Measurements from ENCODE around the gene COL18A1.
"Not testable (repeated sequence)": the region's sequence is repeated elsewhere in the genome, so short reads cannot be mapped to it uniquely, and the experiment has no call there.

Gene COL18A1

GRCh38 chr21:45494851-45495680 lies 90.1 kb downstream of the COL18A1 start:
- DNase-seq (ENCODE audit: low spot score): no peak

DNA sequence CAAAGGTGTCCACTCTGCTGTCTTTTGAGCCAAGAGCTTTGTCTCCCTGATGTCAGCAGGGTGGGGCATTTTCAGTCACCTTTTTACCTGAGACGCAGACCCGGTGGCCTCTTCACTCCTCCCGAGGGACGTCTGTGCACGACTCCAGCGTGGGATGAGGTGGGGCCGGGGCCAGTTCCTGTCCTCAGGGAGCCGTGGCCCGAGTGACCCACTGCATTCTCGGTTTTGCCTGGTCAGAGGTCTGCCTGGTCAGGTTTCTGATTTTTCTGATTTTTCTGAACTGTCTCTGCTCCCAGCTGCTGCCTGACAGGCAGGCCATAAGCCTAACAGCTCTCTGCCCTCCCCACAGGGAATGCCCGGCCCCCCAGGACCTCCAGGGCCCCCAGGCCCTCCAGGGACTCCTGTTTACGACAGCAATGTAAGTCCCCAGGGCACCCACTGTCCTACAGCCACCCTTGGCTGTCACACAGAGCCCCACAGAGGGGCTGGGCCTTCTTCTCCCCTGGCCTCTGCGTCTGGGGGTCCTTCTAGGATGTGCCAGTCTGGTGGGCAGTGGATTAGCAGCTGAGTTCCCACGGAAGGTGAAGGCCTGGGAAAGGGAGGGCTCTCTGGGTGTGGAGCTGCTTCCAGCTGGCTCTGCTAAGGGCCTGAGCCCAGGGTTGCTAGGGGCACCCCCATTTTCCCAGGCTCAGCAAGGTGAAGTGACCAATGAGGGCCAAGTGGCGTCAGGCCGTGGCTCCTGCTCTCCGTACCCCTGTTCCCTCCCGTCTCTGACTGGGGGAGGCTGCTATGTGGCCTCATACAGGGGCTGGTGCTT lies 91.4 kb downstream of the COL18A1 start:
- DNase-seq (ENCODE audit: low spot score): no peak

GRCh38 chr21:45496968-45497845 lies 92.2 kb downstream of the COL18A1 start:
- no peak for DNase-seq (ENCODE audit: low spot score)

DNA sequence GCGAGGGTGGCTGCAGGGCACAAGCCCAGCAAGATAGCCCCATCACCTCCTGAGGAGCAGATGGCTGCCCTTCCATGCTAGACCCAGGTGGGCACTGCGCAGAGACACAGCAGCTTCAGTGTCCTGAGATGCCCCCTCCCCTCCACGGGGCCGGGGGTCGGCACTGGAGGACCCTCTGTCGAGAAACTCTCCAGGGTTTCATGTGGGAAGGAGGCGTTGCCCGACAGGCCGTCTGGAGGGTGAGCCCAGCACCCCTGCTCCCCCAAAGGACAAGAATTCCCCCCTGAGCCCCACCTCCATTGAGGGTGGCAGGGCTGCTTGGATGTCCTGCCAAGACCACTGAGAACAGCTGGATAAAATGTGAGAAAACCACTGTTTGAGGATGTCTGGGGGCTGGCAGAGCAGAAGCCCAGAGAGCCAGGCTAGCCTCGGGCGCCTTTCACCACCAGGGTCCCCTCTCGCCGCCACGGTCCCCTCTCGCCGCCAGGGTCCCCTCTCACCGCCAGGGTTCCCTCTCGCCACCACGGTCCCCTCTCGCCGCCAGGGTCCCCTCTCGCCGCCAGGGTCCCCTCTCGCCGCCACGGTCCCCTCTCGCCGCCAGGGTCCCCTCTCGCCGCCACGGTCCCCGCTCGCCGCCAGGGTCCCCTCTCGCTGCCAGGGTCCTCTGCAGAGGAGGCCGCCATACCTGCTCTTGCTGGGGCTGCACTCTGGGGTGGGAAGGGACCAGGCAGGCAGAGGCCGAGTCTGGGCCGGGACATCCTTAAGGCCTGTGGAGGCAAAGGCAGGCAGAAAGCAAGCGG lies 93.1 kb downstream of the COL18A1 start:
- DNase-seq (ENCODE audit: low spot score): no peak

DNA sequence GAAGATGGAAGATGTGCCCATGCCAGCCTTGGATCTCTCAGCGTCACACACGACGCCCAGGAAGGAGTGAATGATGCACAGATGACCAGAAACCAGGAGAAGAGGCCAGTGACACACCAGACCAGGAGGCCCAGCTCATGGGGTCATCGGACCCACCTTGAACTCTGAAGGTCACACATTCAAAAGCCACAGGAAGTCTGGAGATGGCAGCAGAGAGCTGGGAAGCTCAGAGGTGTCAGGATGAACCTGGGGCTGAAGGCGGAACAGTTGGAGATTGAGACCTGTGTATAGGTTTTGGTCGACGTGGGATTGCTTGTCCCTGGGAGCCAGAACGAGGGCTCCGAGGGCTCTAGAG lies 93.7 kb downstream of the COL18A1 start:
- no peak for DNase-seq (ENCODE audit: low spot score)

- DNase-seq (ENCODE audit: low spot score): no peak
Measured at GRCh38 chr21:45499201-45499750, 94.3 kb downstream of the COL18A1 start.

GRCh38 chr21:45499970-45500577 lies 95.1 kb downstream of the COL18A1 start:
- no peak for DNase-seq (ENCODE audit: low spot score)

DNA sequence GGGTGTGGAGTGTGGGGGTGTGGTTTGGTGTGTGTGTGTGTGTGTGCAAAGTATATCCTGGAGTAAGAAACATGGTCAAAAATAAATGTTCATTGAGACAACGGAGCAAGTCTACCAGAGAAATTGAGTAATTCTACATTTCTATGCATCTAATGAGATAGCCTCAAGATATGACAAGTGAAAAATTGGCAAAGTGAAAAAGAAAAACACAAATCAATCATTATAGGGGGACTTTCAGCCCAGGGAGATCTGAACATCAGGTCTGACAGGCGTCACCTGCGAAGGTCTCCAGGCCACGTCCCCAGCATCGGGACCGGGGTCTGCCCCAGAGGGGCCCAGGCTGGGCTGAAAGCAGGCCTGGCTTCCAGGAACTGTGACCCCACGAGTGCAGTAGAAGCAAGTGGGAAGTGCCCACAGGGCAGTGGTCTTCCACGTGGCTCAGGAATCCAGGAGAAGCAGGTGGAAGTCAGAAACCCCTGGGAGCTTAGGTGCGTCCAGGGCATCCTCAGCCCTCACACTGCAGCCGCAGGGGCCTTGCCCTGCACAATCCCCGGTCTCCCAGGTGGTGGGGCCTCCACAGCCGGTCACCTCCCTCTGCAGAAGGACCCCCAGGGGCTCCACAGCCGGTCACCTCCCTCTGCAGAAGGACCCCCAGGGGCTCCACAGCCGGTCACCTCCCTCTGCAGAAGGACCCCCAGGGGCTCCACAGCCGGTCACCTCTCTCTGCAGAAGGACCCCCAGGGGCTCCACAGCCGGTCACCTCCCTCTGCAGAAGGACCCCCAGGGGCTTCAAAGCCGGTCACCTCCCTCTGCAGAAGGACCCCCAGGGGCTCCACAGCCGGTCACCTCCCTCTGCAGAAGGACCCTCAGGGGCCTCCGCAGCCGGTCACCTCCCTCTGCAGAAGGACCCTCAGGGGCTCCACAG lies 96.4 kb downstream of the COL18A1 start:
- DNase-seq (ENCODE audit: low spot score): not testable (repeated sequence)

- no peak for DNase-seq (ENCODE audit: low spot score)
Measured at GRCh38 chr21:45502006-45502345, 97.0 kb downstream of the COL18A1 start.

DNA sequence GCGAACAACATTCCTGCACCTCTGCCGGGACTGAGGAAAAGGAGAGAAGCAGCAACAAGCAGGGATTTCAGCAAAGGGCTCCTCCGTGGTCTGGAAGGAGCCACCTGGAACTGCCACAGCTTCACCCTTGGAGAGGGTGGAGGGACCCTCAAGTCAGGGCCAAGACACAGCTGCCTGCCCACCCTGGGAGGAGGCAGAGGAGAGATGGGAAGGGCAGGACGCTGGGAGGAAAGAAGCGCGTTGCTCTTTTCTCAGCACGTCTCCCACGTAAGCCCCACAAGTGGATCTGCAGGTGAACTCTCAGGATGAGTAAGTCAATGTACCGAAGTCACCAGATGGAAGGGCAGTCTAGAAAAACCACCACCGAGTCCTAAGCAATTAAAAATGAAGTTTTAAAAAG lies 97.6 kb downstream of the COL18A1 start:
- DNase-seq (ENCODE audit: low spot score): no peak

DNA sequence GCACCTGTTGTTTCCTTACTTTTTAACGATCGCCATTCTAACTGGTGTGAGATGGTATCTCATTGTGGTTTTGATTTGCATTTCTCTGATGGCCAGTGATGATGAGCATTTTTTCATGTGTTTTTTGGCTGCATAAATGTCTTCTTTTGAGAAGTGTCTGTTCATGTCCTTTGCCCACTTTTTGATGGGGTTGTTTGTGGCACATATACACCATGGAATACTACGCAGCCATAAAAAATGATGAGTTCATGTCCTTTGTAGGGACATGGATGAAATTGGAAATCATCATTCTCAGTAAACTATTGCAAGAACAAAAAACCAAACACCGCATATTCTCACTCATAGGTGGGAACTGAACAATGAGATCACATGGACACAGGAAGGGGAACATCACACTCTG lies 98.3 kb downstream of the COL18A1 start:
- DNase-seq (ENCODE audit: low spot score): not testable (repeated sequence)

DNA sequence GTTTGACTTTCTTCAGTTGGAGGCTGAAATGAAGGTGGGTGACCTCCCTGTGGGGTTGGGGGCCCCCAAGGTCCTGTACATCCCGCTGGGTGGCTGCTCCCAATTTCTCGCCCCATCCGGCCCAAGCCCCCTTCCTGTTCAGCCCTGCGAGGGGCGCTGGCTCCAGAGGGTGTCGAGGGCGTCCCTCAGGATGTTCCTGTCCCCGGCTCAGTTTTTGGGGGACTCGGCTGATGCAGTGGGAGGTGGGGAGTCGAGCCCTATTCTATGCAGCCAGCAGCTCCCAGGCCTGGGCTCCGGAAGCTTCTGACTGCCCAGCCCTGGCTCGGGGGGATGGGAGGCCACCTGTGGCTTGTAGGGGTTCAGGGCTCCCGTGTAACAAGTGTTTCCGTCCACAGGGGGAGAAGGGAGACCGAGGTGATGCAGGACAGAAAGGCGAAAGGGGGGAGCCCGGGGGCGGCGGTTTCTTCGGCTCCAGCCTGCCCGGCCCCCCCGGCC lies 99.1 kb downstream of the COL18A1 start:
- DNase-seq (ENCODE audit: low spot score): no peak

- DNase-seq (ENCODE audit: low spot score): no peak
Measured at GRCh38 chr21:45504516-45505415, 99.8 kb downstream of the COL18A1 start.

DNA sequence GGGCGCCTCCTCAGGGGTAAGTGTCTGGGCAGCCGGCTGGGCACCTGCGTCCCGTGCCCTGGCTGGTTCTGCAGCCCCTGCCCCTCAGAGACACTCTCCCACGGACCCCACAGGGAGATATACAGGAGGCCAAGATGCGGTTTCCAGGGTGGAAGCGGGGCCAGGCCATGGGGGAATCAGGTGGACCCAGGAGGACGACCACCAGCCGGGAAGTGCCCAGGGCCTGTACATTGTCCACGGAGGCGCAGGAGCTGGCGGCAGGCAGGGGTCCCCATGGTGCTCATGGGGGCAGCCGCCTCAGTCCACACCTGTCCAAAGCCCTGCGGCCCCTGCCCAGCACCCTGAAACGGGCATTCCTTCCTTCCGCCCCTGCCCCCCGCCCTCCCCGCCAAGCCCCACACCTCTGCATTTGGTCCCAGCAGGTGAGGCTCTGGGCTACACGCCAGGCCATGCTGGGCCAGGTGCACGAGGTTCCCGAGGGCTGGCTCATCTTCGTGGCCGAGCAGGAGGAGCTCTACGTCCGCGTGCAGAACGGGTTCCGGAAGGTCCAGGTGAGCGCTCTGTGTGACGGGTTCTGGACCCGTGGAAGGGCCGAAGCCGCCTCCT lies 100.6 kb downstream of the COL18A1 start:
- DNase-seq (ENCODE audit: low spot score): no peak

DNA sequence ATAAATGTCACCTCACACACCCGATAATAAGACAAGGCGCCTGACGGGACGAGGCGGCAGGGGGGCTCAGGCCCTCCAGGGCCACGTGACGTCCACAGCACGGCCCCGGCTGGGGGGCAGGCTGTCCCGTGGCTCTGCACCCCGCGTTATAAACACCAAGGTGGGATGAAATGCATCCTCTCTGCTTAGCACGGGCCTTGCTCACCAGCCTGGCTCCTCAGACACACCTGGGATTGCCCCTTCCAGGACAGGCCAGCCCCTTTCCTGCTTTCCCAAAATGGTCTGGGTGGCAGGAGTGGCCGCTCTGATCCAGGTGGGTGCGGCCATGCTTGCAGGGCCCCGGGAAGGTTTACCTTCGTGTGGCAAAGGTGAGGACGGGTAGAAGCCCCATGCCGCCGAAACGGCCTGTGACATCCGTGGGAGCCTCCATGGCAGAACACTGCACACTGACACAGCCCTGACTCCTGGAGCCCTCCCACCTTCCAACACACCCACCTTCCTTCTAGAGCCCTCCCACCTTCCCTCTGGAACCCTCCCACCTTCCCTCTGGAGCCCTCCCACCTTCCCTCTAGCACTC lies 101.4 kb downstream of the COL18A1 start:
- no peak for DNase-seq (ENCODE audit: low spot score)

GRCh38 chr21:45506836-45507522 lies 102.0 kb downstream of the COL18A1 start:
- DNase-seq (ENCODE audit: low spot score): no peak

- no peak for DNase-seq (ENCODE audit: low spot score)
Measured at GRCh38 chr21:45507523-45507875, 102.5 kb downstream of the COL18A1 start.

Data from SW480 (cell line).